Measurements from ENCODE around the gene PSMC3.
A peak's percentile ranks its signal among the peaks of the same experiment; 100 is the strongest.

PSMC3 gene

DNA sequence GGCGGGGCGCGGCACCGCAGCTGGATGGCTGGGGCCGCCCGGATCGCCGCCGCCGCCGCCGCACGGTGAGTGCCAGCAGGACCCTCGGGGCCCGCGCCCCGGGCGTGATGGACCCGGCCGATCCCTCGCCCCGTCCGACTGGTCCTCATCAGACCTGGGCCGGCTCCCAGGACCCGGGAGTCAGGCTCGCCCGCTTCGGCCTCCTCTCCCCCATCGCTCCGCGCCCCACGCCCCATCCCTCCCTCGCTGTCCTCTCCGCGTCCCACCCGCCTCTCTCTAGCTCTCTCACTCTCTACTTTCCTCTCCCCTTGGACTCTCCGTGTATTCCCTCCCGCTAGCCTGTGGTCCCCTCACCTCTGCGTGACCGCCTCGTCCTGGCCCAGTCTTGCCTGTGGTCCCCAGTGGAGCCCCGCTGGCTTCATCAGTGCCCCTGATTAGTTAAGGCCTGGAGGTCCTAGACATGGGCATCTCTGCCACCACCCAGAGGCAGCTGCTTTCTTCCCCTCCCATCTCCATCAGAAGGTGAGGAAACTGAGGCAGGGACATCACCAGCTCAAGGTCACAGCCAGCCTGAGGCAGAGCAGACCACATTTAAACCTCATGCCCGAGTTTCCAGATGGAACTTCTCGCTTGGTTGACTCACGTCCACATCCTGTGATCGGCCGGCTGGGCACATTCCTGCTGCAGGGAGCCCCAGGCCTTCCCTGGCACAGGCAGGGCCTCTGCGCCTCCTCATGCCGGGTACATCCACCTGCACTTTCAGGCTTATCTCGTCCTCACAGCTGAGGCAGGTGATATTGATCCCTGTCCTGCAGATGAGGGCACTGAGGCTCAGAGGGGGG, 17.4 kb downstream of the PSMC3 start:
- TF ChIP-seq CTCF (IDR thresholded peaks at IDR 0.05; ENCODE audit: insufficient read depth, low read length, poor library complexity, severe bottlenecking), result no peak
- Histone ChIP-seq H3K27me3 (replicated peaks; ENCODE audit: control insufficient read depth, insufficient read depth, low read length) (no peaks in the 10 kb centered on the region), H3K36me3 (ENCODE audit: control insufficient read depth, insufficient read depth, low read length) (peaks cover 4% of the 10 kb centered on the region), H3K4me3 (replicated peaks; ENCODE audit: low read depth, low read length) (peak overlapping the region; percentile 84)
- DNase-seq (ENCODE audit: extremely low read depth, insufficient read length), result no peak

DNA sequence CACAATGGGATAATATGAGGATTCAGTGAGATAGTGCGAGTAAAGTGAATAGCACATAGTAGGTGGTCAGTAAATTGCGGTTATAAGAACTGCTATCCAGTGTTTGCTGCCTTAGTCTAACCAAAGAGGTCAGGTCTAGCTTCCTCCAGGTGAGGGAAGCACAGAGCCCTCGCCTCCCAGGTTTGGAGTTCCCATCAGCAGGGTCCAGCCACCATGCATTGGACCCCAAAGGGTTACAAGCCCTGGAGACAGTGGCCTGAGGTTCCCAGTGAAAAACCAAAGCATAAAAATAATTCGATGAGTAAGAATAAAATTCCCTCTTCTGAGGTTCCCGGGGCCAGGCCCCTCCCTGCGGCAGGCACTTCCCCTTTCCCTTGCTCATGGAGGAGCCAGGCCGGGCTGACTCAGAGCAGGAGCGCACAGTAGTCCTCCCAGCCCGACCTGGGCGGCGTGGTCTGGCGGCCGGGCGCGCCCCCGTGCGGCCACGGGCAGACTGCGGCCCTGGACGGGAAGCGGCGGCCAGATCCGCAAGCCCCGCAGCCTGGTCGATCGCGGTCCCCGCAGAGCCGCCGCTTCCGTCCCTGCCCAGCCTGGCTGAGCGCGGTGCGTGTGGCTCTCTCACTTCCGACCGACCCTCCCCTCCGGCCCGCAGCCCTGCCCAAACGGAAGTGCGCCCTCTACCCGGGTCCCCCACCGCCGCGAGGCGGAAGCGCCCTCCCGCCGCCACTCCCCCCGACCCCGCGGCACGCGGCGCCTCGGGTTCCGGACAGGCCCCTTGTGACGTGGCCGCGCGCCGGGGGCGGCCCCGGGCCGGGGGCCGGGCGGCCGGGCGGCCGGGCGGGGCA, 18.3 kb downstream of the PSMC3 start, which contains the start of gene SLC39A13:
SLC39A13 (plus strand) TSS at position 845 of the 845 bp plus-strand sequence. CDS start 1,505 bp downstream, outside the sequence.
- peak; percentile 46 for TF ChIP-seq CTCF (IDR thresholded peaks at IDR 0.05; ENCODE audit: insufficient read depth, low read length, poor library complexity, severe bottlenecking)
- Histone ChIP-seq H3K36me3 (ENCODE audit: control insufficient read depth, insufficient read depth, low read length) (no peaks in the 10 kb centered on the region), H3K4me3 (replicated peaks; ENCODE audit: low read depth, low read length) (peak within 1 kb of the TSS; percentile 84), H3K27me3 (replicated peaks; ENCODE audit: control insufficient read depth, insufficient read depth, low read length) (no peaks in the 10 kb centered on the region)
- peak; percentile 99 for DNase-seq (ENCODE audit: extremely low read depth, insufficient read length)

GRCh38 chr11:47406896-47407745, 19.1 kb downstream of the PSMC3 start:
- no peak for DNase-seq (ENCODE audit: extremely low read depth, insufficient read length)
- Histone ChIP-seq H3K36me3 (ENCODE audit: control insufficient read depth, insufficient read depth, low read length) (no peaks in the 10 kb centered on the region), H3K27me3 (replicated peaks; ENCODE audit: control insufficient read depth, insufficient read depth, low read length) (no peaks in the 10 kb centered on the region), H3K4me3 (replicated peaks; ENCODE audit: low read depth, low read length) (peak overlapping the region; percentile 62)
- TF ChIP-seq CTCF (IDR thresholded peaks at IDR 0.05; ENCODE audit: insufficient read depth, low read length, poor library complexity, severe bottlenecking), result no peak

GRCh38 chr11:47403571-47403970, 22.7 kb downstream of the PSMC3 start:
- H3K36me3 ChIP-seq (ENCODE audit: control insufficient read depth, insufficient read depth, low read length), result no peaks in the 10 kb centered on the region
- DNase-seq (ENCODE audit: extremely low read depth, insufficient read length), result no peak
- no peak for TF ChIP-seq CTCF (IDR thresholded peaks at IDR 0.05; ENCODE audit: insufficient read depth, low read length, poor library complexity, severe bottlenecking)
- H3K27me3 ChIP-seq (replicated peaks; ENCODE audit: control insufficient read depth, insufficient read depth, low read length), result no peaks in the 10 kb centered on the region
- no peak overlapping the region for H3K4me3 ChIP-seq (replicated peaks; ENCODE audit: low read depth, low read length)

- no peak for TF ChIP-seq CTCF (IDR thresholded peaks at IDR 0.05; ENCODE audit: insufficient read depth, low read length, poor library complexity, severe bottlenecking)
- H3K27me3 ChIP-seq (replicated peaks; ENCODE audit: control insufficient read depth, insufficient read depth, low read length), result no peaks in the 10 kb centered on the region
- DNase-seq (ENCODE audit: extremely low read depth, insufficient read length), result no peak
- H3K36me3 ChIP-seq (ENCODE audit: control insufficient read depth, insufficient read depth, low read length), result no peaks in the 10 kb centered on the region
- H3K4me3 ChIP-seq (replicated peaks; ENCODE audit: low read depth, low read length), result no peak overlapping the region
These were observed 23.1 kb downstream of the PSMC3 start for GRCh38 chr11:47403135-47403534.

All from GM06990 (cell line).